Activated CD8-positive, alpha-beta memory T cell treated with anti-CD3 and anti-CD28 coated beads, Interleukin-2, amount 50 U/mL, for 24 hours (primary cell): Measurements from ENCODE around the gene ACER3.
"Not testable (repeated sequence)": the region's sequence is repeated elsewhere in the genome, so short reads cannot be mapped to it uniquely, and the experiment has no call there.

Experiments
- DNase-seq: peaks from one replicate; pipeline ENCODE4 v3.0.0-alpha.2; 2020; ENCODE audit errors: extremely low read depth

ACER3 gene

DNA sequence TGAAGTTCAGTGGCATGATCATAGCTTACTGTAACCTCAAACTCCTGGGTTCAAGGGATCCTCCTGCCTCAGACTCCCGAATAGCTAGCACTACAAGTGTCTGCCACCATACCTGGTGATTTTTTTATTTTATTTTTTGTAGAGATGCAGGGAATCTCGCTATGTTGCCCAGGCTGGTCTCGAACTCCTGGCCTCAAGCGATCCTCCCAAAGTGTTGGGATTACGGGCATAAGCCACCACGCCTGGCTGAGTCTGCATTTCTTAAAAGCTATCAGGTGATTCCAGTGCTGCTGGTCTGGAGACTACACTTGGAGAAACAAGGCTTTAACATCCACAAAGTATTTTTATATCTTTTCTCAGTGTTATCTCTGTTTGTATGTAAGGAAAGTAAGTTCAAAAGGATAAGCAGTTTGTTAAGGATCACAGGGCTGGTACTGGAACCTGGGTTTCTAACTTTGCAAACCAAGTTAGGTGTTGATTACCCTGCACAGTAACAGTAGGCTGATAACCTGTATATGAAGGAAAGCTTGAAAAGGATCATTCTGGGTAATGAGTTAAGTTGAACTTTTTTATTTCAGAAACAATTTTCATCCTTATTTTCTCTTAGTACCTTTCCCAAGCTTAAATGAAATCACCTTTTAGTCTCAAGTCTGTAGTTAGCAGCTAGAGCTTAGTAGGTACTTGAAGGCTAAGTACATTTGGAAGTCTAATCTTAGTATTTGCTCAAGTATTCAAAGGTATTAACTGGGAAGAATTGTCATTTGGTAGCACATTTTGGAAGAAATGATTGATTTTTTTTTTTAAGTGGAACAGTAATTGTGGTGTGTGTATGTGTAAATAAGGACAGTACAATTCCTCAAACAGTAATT lies 12.5 kb downstream of the ACER3 start:
- no peak for DNase-seq

DNA sequence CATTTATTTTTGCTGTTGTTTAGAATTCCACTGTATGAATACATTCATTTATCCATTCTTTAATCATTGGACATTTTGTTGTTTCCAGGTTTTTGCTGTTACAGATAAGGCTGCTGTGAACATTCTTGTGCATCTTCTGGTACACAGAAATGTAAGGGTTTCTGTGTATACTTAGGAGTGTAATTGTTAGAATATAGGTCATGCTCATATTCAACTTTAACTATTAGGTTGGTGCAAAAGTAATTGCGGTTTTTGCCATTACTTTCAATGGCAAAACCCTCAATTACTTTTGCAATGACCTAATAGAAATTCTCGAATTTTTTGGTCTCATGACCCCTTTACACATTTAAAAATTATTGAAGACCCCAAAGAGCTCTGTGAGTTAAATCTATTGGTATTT lies 17.3 kb downstream of the ACER3 start:
- DNase-seq = no peak

DNA sequence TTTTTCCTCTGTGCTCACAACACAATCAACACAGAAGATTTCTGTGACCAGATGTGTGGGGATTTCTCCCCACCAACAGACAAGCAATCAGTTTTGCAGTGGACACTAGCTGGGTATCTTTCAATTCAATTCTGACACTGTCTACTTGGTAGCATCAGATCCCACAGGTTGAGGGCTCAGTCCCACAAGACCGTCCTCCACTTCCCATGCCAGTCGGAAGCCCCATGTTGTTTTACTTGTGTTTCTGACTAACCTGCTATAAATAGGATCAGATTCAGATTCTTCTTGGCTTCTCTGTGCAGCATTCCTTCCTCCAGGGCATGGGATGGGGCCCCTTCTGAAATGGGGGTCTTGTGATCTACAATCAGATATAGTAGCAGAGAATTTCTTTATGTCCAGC lies 19.6 kb downstream of the ACER3 start:
- no peak for DNase-seq

DNA sequence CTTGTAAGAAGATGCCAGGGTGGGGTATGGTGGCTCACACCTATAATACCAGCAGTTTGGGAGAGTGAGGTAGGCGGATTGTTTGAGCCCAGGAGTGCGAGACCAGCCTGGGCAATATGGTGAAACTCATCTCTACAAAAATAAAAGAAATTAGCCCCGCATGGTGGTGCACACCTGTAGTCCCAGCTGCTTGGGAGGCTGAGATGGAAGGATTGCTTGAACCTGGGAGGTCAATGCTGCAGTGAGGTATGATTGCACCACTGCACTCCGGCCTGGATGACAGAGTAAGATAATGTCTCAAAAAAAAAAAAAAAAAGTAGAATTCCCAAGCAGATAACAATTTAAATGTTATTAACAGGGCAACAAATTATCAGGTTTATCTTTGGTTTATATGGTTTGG lies 20.2 kb downstream of the ACER3 start:
- no peak for DNase-seq

DNA sequence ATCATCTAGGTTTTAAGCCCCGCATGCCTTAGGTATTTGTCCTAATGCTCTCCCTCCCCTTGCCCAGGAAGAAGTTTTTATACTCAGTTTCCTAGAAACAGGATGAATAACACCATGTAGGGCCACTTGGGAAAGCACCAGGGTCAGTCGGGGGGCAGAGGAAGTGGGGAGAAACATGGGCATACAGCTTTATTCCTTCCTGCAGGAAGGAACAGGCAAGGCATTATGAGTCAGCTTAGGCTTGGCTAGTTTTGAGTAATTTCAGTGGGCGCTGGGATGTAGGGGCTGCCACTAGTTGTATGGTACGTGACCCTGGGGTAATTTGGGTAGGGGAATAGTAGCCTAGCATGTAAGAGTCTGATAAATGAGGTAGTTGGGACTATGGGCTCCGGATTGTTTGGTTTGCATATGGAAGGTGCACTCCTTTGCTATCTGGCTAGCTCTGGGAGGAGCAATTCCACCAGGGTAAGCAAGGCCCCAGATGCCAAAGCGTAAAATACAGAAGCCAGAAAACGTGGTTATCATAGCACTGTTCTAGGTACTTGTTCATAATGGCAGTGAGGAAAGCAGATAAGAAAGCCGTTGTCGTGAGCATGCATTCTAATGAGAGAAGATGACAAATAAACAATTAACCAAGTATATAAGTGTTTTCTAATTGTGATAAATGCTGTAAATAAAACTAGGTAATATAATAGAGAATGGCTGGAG lies 24.8 kb downstream of the ACER3 start:
- DNase-seq = no peak

DNA sequence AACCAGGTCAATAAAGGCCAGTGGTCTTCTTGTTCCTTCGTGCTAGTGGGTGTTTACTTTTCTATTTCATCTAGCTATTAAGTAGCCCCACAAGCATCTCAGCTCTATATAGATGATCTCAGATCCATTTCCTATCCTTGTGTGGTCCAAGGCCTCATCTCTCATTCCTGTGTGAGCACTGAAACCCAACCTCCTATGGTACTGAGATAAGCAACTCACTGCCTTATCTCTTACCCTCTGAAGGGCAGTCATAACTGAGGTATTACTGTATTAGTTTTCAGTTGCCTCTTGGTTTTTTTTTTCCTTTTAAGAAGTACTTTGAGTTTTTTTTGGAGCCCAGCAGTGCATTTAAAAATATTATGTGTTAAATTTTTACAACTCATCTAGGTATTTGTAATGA lies 28.3 kb downstream of the ACER3 start:
- no peak for DNase-seq

DNA sequence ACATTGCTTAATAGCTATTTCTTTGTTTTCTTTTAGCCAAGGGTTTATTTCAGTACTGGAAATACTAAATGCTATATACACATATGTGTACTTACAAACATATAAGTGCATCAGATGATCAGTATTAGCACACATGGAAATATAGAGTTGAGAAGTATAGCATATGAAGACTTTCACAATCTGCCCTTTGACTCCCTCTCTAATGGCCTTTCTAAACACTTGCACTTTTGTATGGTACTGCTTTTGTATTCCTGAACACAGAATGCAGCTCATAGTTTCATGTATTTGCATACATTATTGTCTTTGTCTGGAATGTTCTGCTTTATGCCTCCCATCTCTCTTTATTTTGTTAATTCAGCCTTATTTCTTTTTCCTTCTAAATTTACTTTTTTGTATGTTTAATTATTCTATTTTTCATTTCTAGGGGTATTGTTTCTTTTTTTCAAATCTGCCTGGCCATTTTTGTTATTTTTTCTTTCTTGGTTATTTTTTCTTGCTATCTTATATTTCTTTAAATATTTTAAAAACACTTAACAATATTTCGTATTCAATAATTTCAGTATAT lies 28.8 kb downstream of the ACER3 start:
- no peak for DNase-seq

DNA sequence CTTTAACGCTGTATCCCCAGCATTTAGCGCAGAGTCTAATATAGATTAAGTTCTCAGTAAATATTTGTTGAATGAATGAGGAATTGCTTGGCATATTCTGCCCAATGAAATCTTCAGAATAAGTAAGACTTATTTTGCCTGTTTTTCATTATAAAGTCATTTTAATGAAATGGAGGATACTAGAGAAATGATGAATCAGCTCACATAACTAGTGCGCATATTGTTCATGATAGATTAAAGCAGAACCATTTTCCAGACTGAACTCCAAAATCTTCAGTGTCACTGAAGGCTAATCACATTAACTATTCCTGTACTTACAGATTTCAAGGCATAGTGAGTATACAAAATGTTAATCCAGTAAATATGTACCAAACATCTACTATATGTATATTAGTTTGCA lies 29.6 kb downstream of the ACER3 start:
- no peak for DNase-seq

DNA sequence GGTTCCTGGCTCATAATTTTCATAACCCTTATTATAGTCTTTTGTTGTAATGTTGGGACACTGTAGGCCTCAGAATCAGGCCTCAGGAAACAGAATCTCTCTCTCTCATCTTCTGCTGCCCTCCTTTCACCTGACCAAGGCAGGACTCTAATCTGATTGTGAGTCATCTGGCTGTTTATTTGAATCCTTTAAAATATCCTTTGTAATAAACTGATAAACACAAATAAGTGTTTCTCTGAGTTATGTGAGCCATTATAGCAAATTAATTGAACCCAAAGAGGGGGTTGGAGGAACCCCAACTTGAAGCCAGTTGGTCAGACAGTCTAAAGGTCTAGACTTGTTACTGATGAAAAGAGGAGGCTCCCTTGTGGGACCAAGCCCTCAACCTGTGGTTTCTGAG lies 30.6 kb downstream of the ACER3 start:
- DNase-seq = no peak

DNA sequence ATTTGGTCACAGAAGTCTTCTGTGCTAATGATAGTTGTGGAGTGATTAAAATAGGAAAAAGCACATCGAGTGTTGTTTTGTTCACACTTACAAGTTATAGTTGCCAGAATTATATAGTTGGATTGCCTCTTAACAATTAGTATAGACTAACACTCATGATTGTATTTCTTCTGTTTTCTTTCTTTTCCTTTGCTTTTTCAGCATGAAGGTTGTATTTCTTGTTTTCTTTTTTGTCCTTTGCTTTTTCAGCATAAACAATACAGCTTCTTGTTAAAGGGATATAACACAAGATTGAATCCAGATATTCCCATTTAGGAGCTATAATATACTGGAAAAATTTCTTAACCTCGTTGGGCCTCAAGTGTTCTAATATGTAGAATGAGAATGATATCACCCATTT lies 31.1 kb downstream of the ACER3 start:
- DNase-seq = no peak

DNA sequence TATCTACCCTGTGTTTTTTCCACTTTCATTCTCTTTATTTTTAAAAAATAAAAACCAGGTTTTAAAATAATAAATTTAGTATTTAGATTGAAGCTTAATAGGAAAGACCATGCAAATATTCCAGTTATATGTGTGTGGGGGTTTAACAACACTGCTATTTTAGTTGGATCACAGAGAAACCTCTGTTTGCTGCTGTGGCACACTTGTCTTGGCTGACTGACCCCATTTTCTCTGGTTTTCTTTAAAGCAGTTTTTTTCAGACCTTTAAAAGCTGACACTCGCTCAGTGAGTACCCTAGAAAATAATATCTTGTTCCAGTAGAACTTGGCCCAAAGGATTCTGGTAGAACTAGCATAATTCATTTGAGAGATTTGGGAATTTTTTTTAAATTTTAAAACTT lies 31.6 kb downstream of the ACER3 start:
- no peak for DNase-seq

DNA sequence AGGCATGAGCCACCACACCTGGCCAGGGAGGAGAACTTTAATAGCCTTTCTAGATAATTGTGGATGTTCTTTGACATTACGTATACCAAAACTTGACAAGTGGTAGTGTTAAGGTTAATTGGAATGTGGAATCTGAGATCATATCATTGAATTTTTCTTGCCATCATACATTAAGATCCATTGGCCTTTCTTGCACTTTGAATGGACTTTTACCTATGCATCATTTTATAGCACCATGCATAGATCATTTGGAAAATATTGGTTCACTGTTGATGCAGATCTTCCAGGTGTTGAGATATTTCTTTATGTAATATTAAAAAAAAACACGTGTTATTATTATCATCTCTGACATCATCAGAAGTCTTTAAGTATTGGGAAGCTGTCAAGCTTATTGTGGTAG lies 36.5 kb downstream of the ACER3 start:
- no peak for DNase-seq

DNA sequence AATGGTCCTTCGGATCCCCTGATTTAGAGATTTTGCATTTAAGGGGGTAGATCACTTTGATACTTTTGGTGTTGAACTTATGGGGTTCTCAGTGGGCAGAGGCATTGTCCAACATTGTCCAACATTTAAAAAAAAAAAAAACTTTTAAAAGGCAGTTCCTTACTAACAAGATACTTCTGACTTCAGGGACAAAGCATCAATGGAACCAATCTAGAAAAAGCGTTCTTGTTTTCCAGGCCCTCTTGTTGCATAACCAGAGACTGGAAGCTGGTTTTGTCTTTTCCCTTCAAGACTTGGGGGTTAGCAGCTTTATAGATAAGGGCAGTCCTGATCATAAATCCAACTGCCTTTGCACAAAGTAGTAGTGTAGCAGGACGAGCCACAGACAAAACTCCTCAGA lies 40.4 kb downstream of the ACER3 start:
- no peak for DNase-seq

DNA sequence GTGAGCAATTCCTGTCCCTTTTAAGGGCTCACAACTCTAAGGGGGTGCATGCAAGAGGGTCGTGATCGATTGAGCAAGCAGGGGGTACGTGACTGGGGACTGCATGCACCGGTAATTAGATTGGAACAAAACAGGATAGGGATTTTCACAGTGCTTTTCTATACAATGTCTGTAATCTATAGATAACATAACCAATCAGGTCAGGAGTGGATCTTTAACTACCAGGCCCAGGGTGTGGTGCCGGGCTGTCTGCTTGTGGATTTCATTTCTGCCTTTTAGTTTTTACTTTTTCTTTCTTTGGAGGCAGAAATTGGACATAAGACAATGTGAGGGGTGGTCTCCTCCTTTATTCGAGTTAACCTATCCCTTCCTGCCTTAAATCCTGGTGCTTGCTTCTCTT lies 40.9 kb downstream of the ACER3 start:
- DNase-seq = not testable (repeated sequence)

DNA sequence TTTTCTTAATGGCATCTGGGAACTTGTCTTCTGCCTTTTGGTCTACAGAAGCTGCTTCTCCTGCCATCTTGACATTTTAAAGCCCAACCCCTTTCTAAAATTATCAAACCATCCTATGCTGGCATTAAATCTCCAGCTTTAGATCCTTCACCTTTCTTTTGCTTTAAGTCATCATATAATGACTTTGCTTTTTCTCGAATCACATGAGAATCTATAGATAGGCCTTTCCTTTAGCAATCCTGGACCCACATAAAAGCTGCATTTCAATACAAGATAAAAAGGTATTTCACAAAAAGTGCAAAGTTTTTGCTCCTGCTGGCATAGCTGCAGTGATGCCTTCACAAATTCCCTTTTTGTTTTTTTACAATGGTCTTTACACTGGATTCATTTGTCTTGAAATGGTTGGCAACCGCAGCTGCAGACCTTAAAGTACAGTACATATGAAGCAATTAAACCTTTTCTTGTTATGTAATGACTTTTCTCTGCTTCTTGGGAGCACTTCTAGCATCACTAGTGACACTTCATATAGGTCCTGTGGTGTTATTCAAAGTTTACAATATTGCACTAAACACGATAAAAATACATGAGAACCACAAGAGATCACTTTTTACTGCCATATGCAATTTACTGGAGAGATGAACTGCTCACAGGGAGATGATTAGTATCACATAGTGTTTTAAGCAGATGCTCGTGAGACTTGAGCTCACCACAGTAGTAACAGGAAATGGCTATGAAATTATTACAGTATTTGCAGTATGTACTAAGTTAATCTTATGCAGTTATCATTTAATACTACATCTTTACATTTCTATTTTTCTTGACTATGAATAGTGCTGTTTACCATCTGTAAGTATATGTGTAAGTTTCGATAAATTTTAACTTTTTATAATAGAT lies 41.6 kb downstream of the ACER3 start:
- no peak for DNase-seq

DNA sequence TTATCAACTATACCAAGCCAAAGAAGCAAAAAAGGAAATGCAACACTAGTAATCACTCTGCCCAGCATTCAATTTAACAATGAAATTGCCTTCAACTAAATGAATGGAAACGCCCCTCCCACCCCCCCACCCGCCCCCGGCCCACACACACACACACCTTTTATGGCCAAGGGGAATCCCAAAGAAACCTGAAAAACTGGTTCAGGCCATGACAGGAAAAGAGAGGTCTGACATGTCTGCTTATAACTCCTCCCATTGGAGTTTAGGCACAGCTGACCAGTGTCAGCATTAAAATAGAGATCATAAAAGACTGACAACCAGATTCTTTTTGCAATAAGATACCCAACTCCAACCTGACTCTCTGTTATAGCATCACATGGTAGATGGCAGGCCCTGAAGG lies 42.6 kb downstream of the ACER3 start:
- DNase-seq = no peak

DNA sequence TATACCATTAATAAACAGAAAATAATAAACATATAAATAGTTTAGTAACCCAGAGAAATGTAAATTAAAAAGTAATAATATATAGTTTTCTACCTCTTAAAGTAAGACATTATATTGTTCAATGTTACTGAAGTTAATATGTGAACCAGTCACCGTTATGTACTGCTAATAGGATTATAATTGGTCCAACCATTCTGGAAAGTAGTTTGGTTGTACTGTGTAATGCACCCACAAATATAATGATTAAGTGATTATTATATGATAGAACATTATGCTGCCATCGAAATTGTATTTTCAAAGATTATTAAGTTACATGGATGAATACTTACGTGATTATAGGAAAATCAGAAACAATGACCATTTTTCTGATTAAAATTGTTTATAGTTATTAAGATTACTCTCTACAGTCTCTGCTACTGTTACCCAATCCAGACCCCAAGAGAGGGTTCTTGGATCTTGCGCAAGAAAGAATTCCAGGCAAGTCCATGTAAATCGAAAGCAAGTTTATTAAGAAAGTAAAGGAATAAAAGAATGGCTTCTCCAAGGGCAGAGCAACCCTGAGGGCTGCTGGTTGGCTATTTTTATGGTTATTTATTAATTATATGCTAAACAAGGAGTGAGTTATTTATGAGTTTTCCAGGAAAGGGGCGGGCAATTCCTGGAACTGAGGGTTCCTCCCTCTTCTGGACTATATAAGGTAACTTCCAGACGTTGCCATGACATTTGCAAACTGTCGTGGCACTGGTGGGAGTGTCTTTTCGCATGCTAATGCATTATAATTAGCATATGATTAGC lies 50.1 kb downstream of the ACER3 start:
- DNase-seq = no peak

DNA sequence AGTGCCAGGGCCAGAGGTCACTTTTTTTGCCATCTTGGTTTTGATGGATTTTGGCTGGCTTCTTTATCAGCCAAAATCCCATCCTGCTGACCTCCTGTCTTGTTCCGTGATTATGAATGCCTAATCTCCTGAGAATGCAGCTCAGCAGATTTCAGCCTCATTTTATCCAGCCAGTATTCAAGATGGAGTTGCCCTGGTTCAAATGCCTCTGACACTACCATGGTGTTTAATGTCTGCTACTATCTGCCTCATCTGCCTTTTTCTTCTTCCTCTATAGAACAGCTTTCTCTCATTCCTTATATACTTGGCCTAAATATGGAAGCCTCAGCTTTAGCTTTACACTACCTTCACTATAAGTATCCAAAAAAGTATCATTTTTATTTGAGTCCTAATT lies 50.7 kb downstream of the ACER3 start:
- DNase-seq = no peak

DNA sequence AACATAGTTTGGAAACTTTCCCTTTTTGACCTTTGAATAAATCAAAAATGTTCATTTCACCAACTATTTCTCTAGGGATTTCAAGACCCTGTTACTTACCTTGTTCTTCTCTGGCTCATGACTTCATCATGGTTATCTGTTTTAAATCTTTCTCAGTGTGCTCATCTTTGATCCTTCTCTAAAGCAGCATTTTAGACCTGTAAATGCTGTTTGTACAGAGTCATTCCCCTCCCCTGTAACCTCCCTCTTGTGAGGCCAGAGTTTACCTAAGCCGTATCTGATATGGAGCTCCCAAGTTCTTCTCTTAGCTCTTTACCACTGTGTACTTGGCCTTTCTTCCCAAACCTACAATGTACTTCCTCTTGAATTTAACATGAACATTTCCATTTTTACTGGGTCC lies 56.0 kb downstream of the ACER3 start:
- no peak for DNase-seq

DNA sequence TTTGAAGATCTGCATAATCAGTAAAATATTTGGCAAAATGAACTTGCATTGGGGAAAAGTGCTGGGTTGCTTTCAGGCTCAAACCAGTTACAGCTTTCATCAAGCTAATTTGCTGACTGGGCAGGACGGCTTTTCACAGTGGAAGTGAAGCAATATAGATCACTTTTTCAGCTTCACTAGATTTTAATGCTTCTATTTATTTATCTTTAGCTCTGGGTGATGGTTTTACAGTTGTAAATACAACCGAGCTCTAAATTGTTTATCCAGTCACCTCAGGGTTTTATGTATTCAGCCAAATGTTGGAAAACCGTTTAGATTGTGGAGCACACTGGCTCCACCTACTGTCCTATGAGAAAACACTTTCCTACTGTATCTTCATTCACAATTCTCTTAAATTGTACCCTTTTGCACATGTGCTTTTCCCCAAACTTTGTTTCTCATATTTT lies 58.2 kb downstream of the ACER3 start:
- DNase-seq = no peak

DNA sequence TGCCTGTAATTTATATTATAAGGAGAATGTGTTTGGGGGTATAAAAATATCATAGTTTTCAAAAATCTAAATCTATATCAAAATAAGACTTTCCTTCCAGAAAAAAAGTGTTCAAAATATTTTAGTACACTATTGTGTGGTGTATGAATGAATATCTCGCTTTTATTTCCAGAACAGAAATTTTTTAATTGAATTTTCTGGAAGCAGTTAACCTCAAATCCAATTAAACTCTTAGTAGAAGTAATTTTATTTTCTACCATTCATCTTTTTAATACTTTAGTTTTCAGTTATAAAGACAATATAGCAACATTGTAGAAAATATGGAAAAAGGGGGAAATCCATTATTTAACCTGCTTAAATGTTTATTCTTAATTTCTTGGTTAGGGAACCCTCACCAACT lies 58.7 kb downstream of the ACER3 start:
- no peak for DNase-seq
